Upper lobe of left lung (tissue), 4 donors: ENCODE measurements around the gene APPBP2.
"Not testable (repeated sequence)": the region's sequence is repeated elsewhere in the genome, so short reads cannot be mapped to it uniquely, and the experiment has no call there.

Experiments
- CTCF ChIP-seq, 6 experiments: fragments of 450-650 bp in 4 of 6; fragments of 200-600 bp in 2 of 6; sonication (generic) in 2 of 6; IDR thresholded peaks; one replicate each; pipeline ENCODE4 v1.5.1; 2016 to 2019; ENCODE audit warnings: antibody characterized with exemption in 6 of 6
- EP300 ChIP-seq, 4 donors: sonication (generic); formaldehyde crosslinking; IDR thresholded peaks; one replicate each; pipeline ENCODE4 v1.5.1; 2017; ENCODE audit warnings: antibody characterized with exemption in 4 of 4, control low read depth in 2 of 4
- POLR2A ChIP-seq, 4 donors: fragments of 450-650 bp; IDR thresholded peaks; one replicate each; pipeline ENCODE4 v1.5.1; 2016 to 2017; ENCODE audit warnings: antibody characterized with exemption in 4 of 4, mild to moderate bottlenecking in 2 of 4
- POLR2AphosphoS5 ChIP-seq, 2 donors: sonication (generic); formaldehyde crosslinking; IDR thresholded peaks; one replicate each; pipeline ENCODE4 v1.5.1; 2017; ENCODE audit warnings: antibody characterized with exemption in 2 of 2

GRCh38 chr17:60490594-60490993 lies 35.4 kb downstream of the APPBP2 start:
- not testable (repeated sequence) for TF ChIP-seq CTCF, POLR2AphosphoS5, POLR2A, EP300 (IDR thresholded peaks at IDR 0.05)
